ENCODE measurements around the gene LY6G5B.

The LY6G5B gene

DNA sequence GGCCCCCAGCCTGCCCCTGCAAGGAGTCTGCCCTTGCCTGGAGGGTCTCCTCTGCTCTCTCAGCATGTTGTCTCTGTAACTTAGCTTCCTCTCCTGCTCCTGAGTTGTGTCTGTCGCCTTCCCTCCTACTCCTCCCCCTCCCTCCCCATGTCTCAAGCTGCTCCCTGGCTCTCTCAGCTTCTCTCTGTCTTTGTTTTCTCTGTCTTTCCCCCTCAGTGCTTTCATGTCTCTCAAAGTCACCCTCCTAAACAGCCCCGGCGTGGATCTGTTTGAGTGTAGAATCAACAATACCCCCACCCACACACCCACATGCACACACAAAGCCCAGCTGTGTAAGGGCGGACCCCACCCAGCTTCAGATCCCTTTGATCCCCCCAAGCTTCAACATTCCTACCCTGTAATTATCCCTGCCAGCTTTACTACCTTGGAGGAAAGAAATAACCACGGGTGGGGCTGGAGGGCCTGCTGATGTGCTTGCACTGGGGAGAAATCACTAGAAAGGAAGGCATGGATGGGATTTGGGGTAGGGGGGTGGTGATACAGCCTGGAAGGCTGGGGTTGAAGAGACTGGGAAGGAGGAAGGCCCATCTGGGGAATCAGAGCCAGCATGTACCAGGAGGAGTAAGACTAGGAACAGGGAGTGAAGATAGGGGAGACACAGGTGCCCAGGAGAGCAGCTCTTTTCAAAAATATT, 44.4 kb downstream of the LY6G5B start:
- H3K4me3 ChIP-seq (ENCODE audit: control insufficient read depth, low read depth, low read length) = no peak overlapping the region
- TF ChIP-seq, protein P1, sequence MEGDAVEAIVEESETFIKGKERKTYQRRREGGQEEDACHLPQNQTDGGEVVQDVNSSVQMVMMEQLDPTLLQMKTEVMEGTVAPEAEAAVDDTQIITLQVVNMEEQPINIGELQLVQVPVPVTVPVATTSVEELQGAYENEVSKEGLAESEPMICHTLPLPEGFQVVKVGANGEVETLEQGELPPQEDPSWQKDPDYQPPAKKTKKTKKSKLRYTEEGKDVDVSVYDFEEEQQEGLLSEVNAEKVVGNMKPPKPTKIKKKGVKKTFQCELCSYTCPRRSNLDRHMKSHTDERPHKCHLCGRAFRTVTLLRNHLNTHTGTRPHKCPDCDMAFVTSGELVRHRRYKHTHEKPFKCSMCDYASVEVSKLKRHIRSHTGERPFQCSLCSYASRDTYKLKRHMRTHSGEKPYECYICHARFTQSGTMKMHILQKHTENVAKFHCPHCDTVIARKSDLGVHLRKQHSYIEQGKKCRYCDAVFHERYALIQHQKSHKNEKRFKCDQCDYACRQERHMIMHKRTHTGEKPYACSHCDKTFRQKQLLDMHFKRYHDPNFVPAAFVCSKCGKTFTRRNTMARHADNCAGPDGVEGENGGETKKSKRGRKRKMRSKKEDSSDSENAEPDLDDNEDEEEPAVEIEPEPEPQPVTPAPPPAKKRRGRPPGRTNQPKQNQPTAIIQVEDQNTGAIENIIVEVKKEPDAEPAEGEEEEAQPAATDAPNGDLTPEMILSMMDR (conservative IDR thresholded peaks at IDR 0.05; ENCODE audit: control insufficient read depth, insufficient read depth, low read depth, low read length) = no peak
- DNase-seq (ENCODE audit: low read depth) = no peak

DNA sequence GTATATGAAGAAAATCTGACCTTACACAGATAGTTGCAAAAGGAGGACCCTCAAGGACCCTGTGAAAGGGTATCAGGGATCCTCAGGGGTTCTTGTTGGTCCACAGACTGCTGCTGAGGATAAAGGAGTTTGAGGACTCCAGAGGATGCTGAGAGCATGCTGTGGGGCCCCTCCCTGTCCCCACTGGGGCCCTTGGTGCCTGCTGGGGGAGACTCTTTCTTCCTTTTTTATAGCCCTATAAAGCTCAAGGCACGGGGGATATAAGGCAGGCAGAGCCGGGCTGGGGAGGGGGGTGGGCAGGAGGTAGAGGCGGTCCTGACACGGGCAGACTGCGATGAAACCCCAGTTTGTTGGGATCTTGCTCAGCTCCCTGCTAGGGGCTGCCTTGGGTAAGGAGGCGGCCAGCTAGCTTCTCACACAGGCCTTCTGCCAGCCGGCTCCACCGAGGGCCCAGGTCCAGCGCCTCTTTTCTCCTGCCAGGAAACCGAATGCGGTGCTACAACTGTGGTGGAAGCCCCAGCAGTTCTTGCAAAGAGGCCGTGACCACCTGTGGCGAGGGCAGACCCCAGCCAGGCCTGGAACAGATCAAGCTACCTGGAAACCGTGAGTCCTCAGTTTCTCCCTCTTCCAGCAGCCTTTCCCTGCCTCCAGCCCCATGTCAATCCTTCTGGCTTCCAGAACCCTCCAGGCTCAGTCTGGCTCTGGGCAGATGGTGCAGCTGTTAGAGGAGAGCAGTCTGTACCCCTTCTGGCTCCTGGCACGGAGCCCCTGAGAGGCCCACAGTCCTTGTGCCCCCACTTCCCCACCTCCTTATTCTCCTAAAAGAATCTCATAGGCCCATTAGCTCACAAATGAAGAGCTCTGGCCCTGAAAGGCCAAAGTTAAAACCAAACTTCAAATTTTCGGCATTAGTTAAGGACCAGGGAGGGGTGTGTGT, 45.5 kb downstream of the LY6G5B start, which contains the start of gene LY6G6D:
TSS of gene LY6G6D (plus strand) at position 327 of the 937 bp plus-strand sequence. CDS start at position 335, 8 bp downstream.
- DNase-seq (ENCODE audit: low read depth) = no peak
- TF ChIP-seq, protein P1 (conservative IDR thresholded peaks at IDR 0.05; ENCODE audit: control insufficient read depth, insufficient read depth, low read depth, low read length) = no peak
- no peak within 1 kb of the TSS for H3K4me3 ChIP-seq (ENCODE audit: control insufficient read depth, low read depth, low read length)

DNA sequence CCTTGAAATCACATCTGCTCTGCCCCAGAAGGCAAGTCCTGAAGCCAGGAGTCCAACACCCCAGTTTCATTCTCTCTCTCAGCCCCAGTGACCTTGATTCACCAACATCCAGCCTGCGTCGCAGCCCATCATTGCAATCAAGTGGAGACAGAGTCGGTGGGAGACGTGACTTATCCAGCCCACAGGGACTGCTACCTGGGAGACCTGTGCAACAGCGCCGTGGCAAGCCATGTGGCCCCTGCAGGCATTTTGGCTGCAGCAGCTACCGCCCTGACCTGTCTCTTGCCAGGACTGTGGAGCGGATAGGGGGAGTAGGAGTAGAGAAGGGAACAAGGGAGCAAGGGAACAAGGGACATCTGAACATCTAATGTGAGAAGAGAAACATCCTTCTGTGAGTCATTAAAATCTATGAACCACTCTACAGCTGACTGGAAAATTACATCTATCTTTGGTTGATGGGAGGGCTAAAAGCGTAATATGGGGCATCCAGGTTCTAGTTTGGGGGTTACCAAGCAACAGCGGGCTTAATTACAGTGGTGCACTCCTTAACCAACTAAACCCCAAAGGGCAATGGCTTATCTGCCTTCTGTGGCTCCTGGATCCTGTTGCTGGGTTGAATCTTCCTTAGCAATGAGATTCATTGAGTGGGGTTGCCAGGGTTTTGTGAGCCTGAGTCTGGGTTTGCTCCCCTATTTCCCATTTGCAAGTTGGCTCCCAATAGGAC, 47.9 kb downstream of the LY6G5B start:
- H3K4me3 ChIP-seq (ENCODE audit: control insufficient read depth, low read depth, low read length) = no peak overlapping the region
- DNase-seq (ENCODE audit: low read depth) = no peak
- TF ChIP-seq, protein P1 (conservative IDR thresholded peaks at IDR 0.05; ENCODE audit: control insufficient read depth, insufficient read depth, low read depth, low read length) = no peak

DNA sequence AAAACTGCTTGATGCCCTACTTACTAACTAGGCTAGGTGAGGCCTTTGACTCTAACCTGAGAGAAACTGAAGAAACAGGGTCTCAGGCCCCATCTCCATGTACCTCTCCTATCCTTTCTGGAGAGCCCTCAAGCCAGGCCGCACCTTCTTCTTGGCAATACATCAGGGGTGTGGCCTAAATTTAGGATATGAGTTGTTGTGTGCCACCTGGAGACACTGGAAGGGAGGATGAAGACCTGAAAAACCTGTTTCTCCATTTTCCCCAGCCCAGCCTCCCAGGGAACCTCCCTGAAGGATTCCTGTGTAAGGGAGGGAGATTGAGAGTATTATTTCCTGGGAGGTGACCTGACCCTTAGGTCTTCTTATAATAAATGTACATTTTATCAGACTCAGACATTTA, 48.5 kb downstream of the LY6G5B start:
- TF ChIP-seq, protein P1 (conservative IDR thresholded peaks at IDR 0.05; ENCODE audit: control insufficient read depth, insufficient read depth, low read depth, low read length) = no peak
- no peak overlapping the region for H3K4me3 ChIP-seq (ENCODE audit: control insufficient read depth, low read depth, low read length)
- DNase-seq (ENCODE audit: low read depth) = no peak

DNA sequence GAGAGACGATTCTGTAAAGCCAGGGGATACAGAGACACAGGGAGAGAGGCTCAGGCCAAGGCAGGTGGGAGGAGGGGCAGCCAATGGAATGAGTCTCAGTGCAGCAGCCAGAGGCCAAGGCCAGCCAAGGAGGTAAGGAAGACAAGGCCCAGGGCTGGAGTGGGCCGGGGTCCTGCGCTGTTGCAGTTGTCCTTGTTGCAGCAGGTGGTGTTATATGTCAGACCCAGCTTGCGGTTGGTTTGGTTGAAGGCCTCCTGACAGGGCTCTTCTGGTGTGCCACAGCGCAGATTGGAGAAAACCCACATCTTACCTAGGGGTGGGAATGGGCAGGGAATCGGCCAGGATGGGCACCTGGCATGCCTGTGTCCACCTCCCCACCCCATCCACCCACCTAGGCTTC, 49.2 kb downstream of the LY6G5B start:
- H3K4me3 ChIP-seq (ENCODE audit: control insufficient read depth, low read depth, low read length) = no peak overlapping the region
- no peak for DNase-seq (ENCODE audit: low read depth)
- TF ChIP-seq, protein P1 (conservative IDR thresholded peaks at IDR 0.05; ENCODE audit: control insufficient read depth, insufficient read depth, low read depth, low read length) = no peak

DNA sequence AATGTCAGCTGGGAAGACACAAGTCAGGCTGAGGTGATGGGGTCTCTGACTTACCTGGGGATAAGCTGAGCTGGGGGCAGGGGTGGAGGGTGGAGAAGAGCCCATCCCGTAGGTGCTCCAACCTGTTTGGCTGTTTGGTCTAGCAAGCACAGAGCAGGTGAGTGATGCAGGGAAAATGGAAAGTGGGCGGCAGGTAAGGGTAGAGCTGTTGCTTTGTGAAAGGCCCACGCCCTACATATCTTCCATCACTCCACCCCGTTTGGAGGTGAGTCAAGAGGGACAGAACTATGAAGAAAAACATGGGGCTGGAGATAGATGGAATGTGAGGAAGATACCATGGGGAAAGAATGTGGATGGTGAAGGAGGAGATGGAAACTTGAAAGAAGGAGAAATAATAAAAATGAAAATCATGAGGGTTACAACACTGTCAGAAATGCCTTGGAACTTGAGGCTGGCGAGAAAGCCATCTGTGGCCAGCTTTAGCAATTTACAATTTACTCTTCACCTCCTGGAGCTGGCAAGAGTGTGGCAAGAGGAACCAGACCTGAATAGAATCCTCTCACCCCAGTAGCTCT, 50.5 kb downstream of the LY6G5B start:
- no peak for DNase-seq (ENCODE audit: low read depth)
- H3K4me3 ChIP-seq (ENCODE audit: control insufficient read depth, low read depth, low read length) = no peak overlapping the region
- TF ChIP-seq, protein P1 (conservative IDR thresholded peaks at IDR 0.05; ENCODE audit: control insufficient read depth, insufficient read depth, low read depth, low read length) = no peak

Measured in fibroblast of mammary gland (primary cell).